Stromal cell of bone marrow (primary cell): ENCODE data around the gene EZH1.
"Not testable (repeated sequence)": the region's sequence is repeated elsewhere in the genome, so short reads cannot be mapped to it uniquely, and the experiment has no call there.

Experiments used
- DNase-seq: peaks from one replicate; pipeline ENCODE4 v3.0.0-alpha.2; 2012; ENCODE audit warnings: low read depth

Gene EZH1

DNA sequence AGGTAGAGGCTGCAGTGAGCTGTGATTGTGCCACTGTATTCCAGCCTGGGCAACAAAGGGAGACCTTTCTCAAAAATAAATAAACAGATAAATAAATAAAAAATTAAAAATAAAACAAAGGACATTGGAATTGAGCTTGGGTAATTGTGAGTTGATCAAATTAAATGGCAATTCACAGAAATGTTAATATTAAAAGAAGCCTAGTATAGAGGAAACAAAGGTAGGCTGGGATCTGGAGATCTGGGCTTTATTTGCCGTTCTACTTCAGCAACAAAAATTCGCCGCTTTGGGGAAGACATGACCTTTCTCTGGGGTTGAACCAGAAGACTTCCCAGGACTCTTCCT is 28.1 kb upstream of the EZH1 start:
- DNase-seq = no peak

DNA sequence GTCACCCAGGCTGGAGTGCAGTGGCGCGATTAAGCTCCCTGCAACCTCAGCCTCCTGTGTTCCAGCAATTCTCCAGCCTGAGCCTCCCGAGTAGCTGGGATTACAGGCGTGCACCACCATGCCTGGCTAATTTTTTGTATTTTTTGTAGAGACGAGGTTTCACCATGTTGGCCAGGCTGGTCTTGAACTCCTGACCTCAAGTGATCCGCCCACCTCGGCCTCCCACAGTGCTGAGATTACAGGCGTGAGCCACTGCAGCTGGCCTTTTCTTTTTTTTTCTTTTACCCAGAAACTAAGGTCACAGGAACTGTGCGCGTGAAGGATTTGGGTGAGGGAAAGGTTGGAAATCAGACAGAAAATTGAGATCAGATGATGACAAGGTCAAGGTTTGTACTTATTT is 25.1 kb upstream of the EZH1 start:
- DNase-seq = not testable (repeated sequence)

DNA sequence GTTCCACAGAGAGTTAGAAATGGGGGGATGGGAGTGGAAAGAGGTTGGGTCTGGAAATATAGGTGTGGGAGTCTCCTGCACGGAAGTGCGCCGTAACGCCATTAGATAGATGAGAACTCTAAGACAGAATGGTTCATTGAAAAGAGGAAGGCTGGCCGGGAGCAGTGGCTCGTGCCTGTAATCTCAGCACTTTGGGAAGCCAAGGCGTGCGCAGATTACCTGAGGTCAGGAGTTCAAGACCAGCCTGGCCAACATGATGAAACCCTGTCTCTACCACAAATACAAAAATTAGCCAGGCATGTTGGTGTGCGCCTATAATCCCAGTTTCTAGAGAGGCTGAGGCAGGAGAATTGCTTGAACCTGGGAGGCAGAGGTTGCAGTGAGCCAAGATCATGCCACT is 23.2 kb upstream of the EZH1 start:
- not testable (repeated sequence) for DNase-seq

DNA sequence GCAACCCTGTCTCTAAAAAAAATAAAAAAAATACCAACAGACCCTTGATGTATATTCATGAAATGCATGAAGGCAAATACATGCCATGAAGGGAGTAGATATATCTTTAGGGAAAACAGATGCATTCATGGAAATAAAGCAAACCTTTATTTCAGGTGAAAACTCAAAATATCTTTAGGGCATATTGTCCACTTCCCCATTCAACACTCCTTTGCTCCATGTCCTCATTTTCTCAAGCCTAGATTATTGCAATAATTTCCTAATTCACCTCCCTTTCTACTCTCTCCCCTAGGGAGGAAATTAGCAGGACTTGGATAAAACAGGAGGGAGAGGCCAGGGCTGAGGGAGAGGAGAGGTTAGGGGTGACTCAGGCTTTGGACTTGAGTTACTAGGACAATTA is 22.7 kb upstream of the EZH1 start:
- DNase-seq = no peak

DNA sequence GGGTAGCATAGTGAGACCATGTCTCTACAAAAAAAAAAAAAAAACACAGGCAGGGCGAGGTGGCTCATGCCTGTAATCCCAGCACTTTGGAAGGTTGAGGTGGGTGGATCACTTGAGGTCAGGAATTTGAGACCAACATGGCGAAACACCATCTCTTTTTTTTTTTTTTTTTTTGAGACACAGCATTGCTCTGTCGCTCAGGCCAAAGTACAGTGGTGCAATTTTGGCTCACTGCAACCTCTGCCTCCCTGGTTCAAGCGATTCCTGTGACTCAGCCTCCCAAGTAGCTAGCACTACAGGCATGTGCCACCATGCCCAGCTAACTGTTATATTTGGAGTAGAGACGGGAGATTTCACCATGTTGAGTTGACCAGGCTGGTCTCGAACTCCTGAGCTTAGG is 21.3 kb upstream of the EZH1 start:
- no peak for DNase-seq

DNA sequence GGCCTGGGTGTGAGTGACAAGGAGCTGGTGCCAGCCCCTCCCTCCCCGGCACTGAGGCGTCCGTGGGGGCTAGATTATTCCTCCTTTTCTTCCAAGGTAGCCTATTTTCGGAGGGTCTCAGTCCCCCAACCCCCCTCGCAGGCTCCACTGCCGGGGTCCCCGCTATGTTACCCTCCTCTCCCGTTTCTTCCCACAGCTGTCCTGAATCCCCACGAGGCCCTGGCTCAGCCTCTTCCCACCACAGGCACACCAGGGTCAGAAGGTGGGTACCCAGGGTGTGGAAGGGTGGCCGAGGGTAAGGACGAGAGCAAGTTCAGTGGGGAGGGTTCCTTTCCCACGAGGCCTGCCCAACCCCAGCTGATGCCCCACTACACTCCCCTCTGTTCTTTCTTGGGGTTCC is 16.8 kb upstream of the EZH1 start:
- DNase-seq = no peak

DNA sequence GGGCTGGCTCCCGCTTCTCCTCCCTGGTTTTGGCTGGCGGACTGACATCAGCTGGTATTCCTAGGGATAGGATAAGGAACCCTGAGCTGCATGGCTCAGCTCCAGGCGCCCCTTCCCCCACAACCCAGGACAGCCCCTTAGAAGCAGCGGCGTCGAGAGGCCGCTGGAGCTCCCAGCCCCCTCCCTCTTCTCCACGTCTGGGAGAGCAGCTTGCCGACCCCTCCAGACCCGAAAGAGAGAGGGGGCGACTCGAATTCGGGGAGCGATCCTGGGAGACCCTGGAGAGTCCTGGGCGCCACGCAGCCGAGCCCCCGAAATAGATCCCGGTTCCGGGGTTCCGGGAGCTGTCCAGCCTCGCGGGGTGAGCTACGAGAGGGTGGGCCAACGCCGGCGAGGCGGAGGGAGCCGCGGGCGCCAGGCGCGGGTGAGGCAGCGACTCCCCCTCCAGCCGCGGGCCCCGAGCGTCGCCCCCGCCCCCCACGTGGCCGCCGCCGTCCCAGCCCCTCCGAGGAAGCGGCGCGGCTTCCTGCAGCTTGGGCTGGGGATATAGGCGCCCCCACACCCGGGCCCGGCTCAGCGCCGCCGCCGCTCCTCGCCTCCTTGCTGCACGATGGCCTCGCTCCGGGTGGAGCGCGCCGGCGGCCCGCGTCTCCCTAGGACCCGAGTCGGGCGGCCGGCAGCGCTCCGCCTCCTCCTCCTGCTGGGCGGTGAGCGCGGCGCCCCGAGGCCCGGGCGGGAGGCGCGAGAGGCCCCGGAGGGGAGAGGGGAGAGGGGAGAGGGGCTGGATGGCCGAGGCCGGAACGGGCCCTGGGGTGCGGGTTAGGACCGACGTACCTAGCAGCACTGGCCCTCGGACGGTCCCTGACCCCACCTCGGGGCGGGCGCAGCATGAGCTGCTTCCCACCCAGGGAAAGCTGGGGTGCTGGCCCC is 16.1 kb upstream of the EZH1 start, which contains the start of gene RAMP2:
RAMP2 (plus strand) TSS at position 576 of the 930 bp plus-strand sequence; CDS start at position 611, 35 bp downstream.
- no peak for DNase-seq

DNA sequence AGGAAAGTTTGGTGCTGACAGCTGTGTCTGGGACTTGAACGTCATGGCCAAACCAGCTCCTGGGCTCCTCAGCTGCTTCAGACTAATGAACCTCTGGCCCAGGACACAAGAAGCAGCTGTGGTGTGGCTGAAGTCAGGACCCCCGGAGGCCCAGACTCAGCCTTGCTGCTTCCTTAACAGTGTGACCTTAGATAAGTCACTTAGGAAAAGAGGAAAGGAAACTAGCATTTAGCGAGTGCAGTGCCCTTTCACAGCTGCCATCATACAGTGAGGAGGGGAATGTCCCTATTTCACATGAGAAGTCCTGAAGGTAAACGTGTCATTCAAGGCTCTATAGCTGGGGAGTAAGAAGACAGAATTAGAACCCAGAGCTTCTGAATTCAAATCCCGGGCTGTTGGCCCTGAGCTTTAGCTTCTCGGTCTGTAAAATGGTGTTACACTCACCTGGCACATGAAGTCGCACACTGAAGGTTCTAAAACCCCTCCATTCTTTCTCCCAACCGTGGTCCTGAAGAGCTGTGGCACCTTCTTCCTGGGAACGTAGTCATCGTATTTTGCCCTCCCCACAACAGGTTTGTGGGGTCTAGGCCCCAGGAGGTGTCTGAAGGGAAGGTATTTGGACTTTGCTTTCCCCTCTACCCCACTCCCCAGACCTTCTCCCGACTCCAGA is 15.3 kb upstream of the EZH1 start:
- no peak for DNase-seq

DNA sequence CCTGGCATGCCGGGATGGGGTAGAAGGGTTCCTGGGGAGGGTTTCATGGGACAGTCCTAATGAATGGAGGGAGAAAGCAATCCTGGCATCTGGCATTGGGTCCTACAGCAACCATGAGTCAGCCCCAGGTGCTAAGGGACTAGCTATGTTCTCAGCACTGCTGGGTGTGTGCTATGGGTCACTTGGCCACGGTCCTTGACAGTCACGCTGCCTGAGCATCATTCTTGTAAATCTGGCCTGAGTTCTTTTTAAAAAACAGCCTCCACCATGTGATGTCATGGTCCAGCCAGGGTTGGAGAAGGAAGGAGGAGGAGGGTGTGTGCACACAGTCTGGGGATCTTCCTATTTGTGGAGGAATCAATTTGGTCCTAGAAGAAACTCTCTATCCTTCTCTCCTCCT is 9.9 kb upstream of the EZH1 start:
- peak; percentile 77 for DNase-seq

DNA sequence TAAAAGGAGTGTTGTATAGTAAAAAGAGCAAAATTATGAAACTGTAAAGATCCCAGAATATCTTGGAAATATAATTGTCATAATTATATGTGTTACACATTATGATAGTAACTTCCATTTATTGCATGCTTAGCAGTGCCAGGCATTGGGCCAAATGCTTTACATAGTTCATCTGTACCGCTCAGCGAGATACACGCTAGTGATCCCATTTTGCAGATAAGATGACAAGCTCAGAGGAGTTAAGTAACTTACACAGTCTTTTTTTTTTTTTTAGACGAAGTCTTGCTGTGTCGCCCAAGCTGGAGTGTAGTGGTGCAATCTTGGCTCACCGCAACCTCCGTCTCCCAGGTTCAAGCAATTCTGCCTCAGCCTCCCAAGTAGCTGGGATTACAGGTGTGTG is 6.8 kb upstream of the EZH1 start:
- no peak for DNase-seq

DNA sequence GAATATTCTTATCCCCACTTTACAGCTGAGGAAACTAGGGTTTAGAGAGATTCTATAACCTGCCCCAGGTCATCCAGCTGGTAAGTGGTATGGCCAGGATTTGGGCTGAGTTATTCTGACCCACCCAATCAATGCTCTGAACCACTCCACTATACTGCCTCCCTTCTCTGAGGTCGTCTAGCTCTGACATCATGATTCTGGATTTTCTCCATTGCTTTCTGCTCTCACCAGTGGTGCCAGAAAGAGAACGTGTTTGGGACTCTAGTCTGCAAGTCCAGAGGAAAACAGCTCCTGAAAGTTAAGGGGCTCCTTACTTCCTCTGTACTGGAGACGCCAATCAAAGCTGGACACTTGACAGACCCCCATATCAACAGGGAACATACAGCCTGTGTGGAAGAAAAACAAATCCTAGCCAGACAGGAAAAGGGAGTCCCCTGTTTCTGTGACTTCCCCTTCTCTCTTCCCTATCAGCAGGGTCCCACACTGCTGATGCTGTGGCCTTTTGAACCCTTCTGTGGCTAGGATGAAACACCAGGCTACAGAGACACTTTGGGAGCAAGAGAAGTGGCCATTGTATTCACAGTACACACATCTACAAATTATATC is 6.0 kb upstream of the EZH1 start:
- no peak for DNase-seq

DNA sequence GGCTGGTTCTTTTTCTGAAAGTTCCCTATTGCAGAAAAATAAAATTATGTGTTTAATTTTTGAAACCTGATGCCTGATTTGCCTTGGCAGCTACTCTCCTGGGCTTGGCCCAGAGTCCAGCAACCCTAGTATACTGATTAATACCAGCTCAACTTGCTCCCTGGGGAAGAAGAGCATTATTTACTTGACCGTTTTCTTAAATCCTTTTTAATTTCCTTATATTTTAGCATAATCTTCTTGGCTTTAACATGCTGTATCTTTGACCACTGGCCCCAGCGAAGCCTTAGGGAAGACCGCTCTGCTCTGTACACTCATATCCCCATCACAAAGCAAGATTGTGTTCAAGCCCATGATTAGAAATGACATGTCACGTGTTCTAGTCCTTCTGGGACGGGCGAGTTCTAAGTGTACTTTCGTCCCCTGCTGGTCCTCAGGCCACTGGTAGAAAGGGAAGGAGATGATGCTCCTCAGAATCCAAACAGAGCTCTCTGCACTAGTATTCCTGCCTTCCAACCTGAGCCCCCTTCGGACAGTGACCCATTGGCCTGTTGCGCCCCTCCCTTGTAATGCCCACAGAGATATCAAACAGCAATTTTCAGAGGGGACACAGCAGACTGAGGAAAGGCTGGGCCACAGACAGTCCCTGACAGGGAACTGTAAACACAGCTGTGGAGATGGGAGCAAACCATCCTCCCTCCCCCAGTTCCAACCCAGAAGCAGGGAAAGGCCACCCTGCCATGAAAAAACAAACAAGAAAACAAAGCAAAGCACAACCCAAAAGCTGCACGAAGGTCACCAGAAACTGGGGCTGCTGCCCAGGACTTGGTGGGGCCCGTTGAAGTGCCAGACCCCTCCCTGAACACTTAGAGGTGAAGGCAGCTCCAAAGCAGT is 4.3 kb upstream of the EZH1 start:
- DNase-seq = peak; percentile 43

DNA sequence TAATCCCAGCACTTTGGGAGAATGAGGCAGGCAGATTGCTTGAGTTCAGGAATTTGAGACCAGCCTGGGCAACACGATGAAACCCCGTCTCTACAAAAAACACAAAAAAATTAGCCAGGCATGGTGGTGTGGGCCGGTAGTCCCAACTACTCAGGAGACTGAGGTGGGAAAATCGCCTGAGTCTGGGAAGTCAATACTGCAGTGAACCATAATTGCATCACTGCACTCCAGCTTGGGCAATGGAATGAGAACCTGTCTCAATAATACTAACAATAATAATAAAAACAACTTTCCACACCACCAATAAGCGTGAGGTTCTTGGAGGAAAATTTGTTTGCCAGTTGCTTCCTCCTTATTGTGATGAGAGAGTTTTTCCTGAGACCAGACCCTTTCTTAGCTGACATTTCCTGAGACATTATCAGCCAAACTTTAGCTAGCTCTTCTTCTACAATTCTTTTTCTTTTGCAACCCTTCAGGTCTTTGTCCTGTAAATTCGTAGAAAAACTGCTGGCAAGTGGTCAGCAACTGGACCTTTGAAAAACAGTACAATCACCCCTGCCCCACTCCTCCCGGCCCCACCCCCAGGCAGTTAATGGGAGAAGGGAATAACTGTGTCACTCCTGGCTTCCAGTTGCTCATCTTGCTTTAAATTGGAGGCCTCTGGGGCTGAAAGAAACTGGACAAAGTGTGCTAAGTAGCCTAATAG is 3.5 kb upstream of the EZH1 start:
- no peak for DNase-seq

DNA sequence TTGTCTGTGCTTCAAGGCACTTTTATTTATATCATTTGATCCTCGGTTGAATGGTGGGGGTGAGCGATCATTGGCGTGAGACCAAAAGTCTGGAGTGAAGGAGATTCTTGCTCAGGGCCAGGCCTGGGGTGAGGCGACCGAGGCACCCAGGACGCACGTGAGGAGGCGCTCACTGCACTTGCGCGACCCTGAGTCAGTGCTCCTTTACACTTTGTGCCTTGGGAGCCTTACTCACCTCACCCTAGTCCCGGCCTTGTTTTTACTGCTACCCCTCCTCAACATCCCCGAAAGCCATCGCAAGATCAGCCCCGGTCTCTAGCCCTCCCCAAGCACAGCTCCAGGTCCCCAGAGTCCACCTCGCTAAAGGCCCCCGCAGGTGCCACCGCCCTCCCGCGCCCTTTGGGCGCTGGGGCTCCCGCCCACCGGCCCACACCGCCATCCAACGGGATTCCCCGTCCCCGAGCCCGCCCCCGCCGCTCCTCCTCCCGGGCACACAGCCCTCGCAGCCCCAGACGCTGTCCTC is 496 bp downstream of the EZH1 start:
- DNase-seq = peak; percentile 35

DNA sequence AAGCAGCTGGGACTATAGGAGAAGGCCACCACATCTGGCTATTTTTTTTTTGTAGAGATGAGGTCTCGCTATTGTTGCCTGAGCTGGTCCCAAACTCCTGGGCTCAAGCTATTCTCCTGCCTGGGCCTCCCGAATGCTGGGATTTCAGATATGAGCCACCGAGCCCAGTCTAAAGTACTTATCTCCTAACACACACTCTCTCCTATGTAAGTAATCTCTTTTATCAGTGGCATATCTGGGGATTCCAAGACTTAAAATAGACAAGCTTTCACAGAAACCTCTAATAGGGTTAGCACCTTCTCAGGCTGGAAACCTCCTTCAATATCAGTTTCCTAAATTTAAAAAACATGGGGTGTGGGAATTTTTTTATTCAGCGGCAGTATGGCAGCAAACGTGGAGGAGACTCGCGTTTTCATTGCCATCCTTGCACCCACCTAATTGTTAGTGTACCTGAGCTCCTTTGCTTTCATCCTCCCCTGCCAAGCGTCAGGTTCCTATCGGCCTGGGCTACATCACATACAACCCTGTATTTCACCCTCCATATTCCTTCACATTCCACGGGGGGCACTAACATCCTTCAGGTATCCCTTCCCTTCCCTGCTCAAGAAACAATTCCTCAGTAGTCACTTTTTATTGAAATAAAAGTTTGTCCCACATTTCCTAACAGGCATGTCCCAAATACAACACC is 1.1 kb downstream of the EZH1 start:
- no peak for DNase-seq

DNA sequence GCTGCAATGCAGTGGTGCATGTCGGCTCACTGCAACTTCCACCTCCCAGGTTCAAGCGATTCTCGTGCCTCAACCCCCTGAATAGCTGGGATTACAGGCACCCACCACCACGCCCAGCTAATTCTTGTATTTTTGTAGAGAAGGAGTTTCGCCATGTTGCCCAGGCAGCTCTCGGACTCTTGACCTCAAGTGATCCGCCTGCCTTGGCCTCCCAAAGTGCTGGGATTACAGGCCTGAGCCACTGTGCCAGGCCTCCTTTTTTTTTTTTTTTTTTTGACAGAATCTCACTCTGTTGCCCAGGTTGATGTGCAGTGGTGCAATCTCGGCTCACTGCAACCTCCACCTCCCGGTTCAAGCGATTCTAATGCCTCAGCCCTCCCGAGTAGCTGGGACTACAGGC is 1.9 kb downstream of the EZH1 start:
- not testable (repeated sequence) for DNase-seq

DNA sequence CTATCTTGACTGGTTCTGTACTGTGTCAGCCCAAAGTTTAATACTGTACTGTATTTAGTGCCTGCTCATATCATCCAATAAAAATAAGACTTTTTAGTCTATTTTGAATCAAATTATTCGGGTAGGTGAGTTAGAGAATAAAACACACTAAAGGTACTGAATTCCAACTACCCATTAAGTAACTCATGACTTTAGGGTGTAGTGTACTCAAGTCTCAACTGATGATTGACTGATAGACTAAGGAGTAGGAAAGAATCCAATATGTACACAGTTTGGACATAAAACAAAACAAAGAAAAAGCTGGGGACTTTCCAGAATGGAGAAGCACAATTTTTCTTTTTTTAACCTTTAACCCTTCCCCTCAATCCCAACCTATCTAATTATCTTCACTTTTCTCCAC is 4.1 kb downstream of the EZH1 start:
- DNase-seq = no peak

DNA sequence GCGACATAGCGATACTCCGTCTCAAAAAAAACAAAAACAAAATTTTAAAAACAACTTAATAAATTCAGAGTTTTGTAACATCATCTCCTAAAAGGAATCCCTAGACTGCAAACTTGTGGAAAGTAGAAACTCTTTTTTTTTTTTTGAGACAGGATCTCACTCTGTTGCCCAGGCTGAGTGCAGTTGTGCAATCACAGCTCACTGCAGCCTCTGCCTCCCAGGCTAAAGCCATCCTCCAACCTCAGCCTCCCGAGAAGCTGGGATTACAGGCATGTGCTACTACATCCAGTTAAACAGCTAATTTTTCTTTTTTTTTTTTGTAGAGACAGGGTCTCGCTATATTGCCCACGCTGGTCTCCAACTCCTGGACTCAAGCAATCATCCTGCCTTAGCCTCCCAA is 19.7 kb downstream of the EZH1 start:
- no peak for DNase-seq

DNA sequence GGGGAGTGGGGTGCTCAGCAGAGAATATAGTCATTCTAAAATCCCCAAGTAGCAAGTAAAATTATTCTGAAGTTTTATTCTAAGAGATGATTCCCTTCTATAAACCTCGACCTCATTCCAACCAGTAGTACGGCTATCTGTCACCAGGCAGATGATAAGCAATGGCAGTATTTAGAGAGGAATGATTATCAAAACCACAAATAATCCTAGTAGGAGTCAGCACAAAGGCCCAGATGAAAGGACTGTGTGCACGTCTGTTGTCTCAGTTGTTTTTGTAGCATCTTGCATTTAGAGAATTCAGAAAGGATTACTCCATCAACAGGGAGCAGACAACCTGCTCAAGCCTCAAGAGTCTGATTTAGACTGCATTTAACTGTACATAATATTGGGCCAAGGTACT is 21.2 kb downstream of the EZH1 start:
- no peak for DNase-seq

DNA sequence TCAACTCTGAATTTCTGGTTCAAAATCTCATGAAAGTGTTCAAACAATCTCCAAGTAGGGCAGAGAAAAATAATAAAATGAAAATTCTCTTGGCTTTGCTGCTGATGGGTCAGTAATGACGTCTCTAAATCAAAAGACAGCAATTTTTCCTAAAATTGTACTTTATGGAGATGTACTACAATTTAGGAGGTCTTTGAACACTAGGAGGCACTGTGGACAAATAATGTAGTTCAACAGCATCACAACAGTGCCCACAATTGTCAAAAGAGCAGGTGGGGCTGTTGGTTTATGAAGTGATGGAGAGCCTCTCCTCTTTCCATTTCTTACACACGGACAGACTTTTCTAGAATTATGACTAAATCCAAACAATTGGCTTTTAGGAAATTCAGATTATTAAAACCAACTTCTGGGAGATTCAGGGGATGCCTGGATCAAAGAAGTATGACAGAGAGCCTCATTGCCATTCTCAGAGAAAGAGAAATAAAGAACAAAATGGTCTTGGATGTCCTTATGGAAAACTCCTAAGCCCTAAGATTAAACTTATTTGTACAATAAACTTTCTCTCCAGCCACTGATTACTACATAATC is 23.8 kb downstream of the EZH1 start:
- DNase-seq = peak; percentile 57
